HepG2 (cell line): ENCODE results near the gene ACTN1. TPM values are rescaled to one million over a fixed set of nuclear protein-coding genes. Genes with fewer than 3 reads are reported as not detected.

ENCODE experiments used
- ATAC-seq: fragments of 200-7000 bp; cut with Tn5 transposase; 3 replicates; pipeline ENCODE4 v1.9.1; 2020; ENCODE audit warnings: mild to moderate bottlenecking, moderate library complexity
- BruUV-seq: library from RNA; stranded (reverse); fragments of 400-500 nt; replicated peaks from 2 replicates; lab custom pipeline; 2021; lab: Mats Ljungman, UMichigan
- CTCF ChIA-PET: fragments of 300-600 bp; formaldehyde crosslinking; extraction: SDS; loops from one replicate; lab custom pipeline; 2021; ENCODE audit warnings: low total read pairs, inconsistent platforms, low intra/inter-chr PET ratio; lab: Yijun Ruan, JAX
- POLR2A ChIA-PET: fragments of 350-600 bp; sonication (Branson Sonifier 250); formaldehyde crosslinking; loops from one replicate; lab custom pipeline; 2020; ENCODE audit warnings: antibody characterized with exemption, inconsistent platforms; lab: Yijun Ruan, JAX
- DNase-seq: peaks from one replicate; pipeline ENCODE4 v3.0.0-alpha.2; 2015; ENCODE audit warnings: low spot score
- FAIRE-seq: peaks from 3 replicates; lab custom pipeline; 2011; peaks lifted over from hg19 to GRCh38; lab: Jason Lieb, UNC
- H2AFZ ChIP-seq: one replicate; pipeline ENCODE4 v1.6.1; 2011; ENCODE audit warnings: low read length, inconsistent platforms
- H3K27ac ChIP-seq: fragments of 300-600 bp; 3 replicates; pipeline ENCODE4 v1.8.0; 2011; ENCODE audit warnings: mixed run types, mild to moderate bottlenecking, mixed read lengths, low read length, inconsistent platforms; ENCODE audit not compliant: insufficient read depth; ENCODE audit errors: extremely low read length
- H3K27me3 ChIP-seq, 2 experiments: fragments of 200-600 bp in 1 of 2; 2 replicates in 1 of 2; 3 replicates in 1 of 2; pipeline versions ENCODE4 v1.6.0 to v1.8.0; 2011; ENCODE audit warnings: low read length in 2 of 2, mild to moderate bottlenecking in 2 of 2, moderate library complexity in 2 of 2, inconsistent platforms in 1 of 2; ENCODE audit not compliant: insufficient read depth in 2 of 2, control insufficient read depth in 1 of 2
- H3K36me3 ChIP-seq, 2 experiments: fragments of 200-600 bp in 1 of 2; replicated peaks in 1 of 2; 2 replicates in 1 of 2; 3 replicates in 1 of 2; pipeline versions ENCODE4 v1.5.1 to v1.8.0; 2011; ENCODE audit warnings: low read length in 2 of 2, inconsistent platforms in 1 of 2; ENCODE audit not compliant: insufficient read depth in 2 of 2, control insufficient read depth in 1 of 2
- H3K4me1 ChIP-seq: 2 replicates; pipeline ENCODE4 v1.5.1; 2012; ENCODE audit warnings: low read length, inconsistent platforms; ENCODE audit not compliant: insufficient read depth
- H3K4me2 ChIP-seq: 2 replicates; pipeline ENCODE4 v1.6.0; 2011; ENCODE audit warnings: low read depth, low read length, inconsistent platforms
- H3K4me3 ChIP-seq, 3 experiments: fragments of 200-600 bp in 1 of 3; sonication (generic), shearing (Covaris generic) in 1 of 3; replicated peaks in 1 of 3; 2 replicates each; pipeline ENCODE4 v1.5.1; 2011 to 2016; ENCODE audit warnings: low read length in 3 of 3, inconsistent platforms in 2 of 3, low read depth in 2 of 3, mild to moderate bottlenecking in 2 of 3, control low read depth in 1 of 3, mixed read lengths in 1 of 3; ENCODE audit not compliant: insufficient read depth in 1 of 3
- H3K79me2 ChIP-seq: one replicate; pipeline ENCODE4 v1.6.1; 2011; ENCODE audit warnings: low read length, inconsistent platforms; ENCODE audit not compliant: insufficient read depth
- H3K9ac ChIP-seq: 2 replicates; pipeline ENCODE4 v1.6.0; 2011; ENCODE audit warnings: mild to moderate bottlenecking, low read depth, low read length, inconsistent platforms; ENCODE audit not compliant: insufficient read depth
- H3K9me3 ChIP-seq: 2 replicates; pipeline ENCODE4 v1.5.1; 2012; ENCODE audit warnings: mild to moderate bottlenecking, low read length
- H4K20me1 ChIP-seq: 2 replicates; pipeline ENCODE4 v1.6.0; 2011; ENCODE audit warnings: inconsistent platforms, mild to moderate bottlenecking, low read length, moderate library complexity; ENCODE audit not compliant: insufficient read depth
- HNRNPL ChIP-seq: fragments of 200-400 bp; formaldehyde crosslinking; IDR thresholded peaks from 2 replicates; pipeline ENCODE4 v1.6.1; 2017; ENCODE audit warnings: mild to moderate bottlenecking, low read depth, low read length
- KDM5B ChIP-seq: sonication (generic); formaldehyde crosslinking; IDR thresholded peaks from 2 replicates; pipeline ENCODE4 v1.4.0; 2020; ENCODE audit warnings: missing genetic modification reagents, mild to moderate bottlenecking, borderline replicate concordance
- LRRFIP1 ChIP-seq: sonication (generic); formaldehyde crosslinking; conservative IDR thresholded peaks from 2 replicates; pipeline ENCODE4 v1.4.0; 2020; ENCODE audit warnings: missing genetic modification reagents
- MXI1 ChIP-seq: IDR thresholded peaks from 3 replicates; pipeline ENCODE4 v1.6.1; 2012; ENCODE audit warnings: low read depth, low read length, inconsistent platforms, borderline replicate concordance
- SP5 ChIP-seq: IDR thresholded peaks from 2 replicates; pipeline ENCODE4 v1.6.1; 2016; ENCODE audit warnings: low read depth, borderline replicate concordance
- ZNF646 ChIP-seq: sonication (generic); formaldehyde crosslinking; IDR thresholded peaks from 2 replicates; pipeline ENCODE4 v1.9.0; 2021; ENCODE audit warnings: mild to moderate bottlenecking, missing genetic modification reagents
- ZNF710 ChIP-seq: sonication (generic); formaldehyde crosslinking; IDR thresholded peaks from 2 replicates; pipeline ENCODE4 v1.5.0; 2020; ENCODE audit warnings: mild to moderate bottlenecking, missing genetic modification reagents, borderline replicate concordance
- ZSCAN31 ChIP-seq: sonication (generic); formaldehyde crosslinking; IDR thresholded peaks from 2 replicates; pipeline ENCODE4 v1.5.0; 2020; ENCODE audit warnings: low read depth, mild to moderate bottlenecking, missing genetic modification reagents
- ZSCAN5A ChIP-seq: sonication (generic); formaldehyde crosslinking; IDR thresholded peaks from 2 replicates; pipeline ENCODE4 v1.8.0; 2022; ENCODE audit warnings: mild to moderate bottlenecking, missing genetic modification reagents, borderline replicate concordance
- WGBS: methylation state at CpG from one replicate; pipeline ENCODE4 v1.1.6; 2017; ENCODE audit warnings: low lambda C conversion rate; 5-methylcytosine and 5-hydroxymethylcytosine counted together
- in situ Hi-C: cut with HindIII; loops from 2 replicates; pipeline ENCODE4 v1.10.0; 2017; ENCODE audit warnings: low pct_unique_long_range_greater_than_20kb; ENCODE audit not compliant: extremely low pct_ligation_motif_present
- intact Hi-C: fragments of 100-400 bp; cut with micrococcal nuclease; formaldehyde crosslinking; loops from one replicate; pipeline ENCODE4 v1.10.0; 2022; ENCODE audit not compliant: unreplicated experiment
- polyA plus RNA-seq, 8 experiments: library from polyadenylated mRNA; depleted of rRNA in 3 of 8; stranded (reverse) in 7 of 8; unstranded in 1 of 8; fragments of >200 nt; fragmentation: Illumina TruSeq in 4 of 8; extraction: Trizol in 4 of 8; gene quantifications; 2 replicates each; pipeline versions ENCODE4 v1.2.1 to v1.2.3, GENCODE V29; 2011 to 2016; ENCODE audit warnings: low read depth in 4 of 8, missing spikeins in 1 of 8, mixed read lengths in 1 of 8; ENCODE audit not compliant: insufficient read depth in 1 of 8
- total RNA-seq, 5 experiments: library from RNA; depleted of rRNA; stranded (reverse); fragments of >200 nt; fragmentation: Illumina TruSeq; extraction: Trizol; gene quantifications; 2 replicates each; pipeline ENCODE4 v1.2.3, GENCODE V29; 2016; ENCODE audit warnings: low read depth in 1 of 5

Gene ACTN1
- total and polyA plus RNA-seq, 2 of the 13 experiments (the other 11 are each of a cell fraction or from before 2014, with no cell fraction given): 58.6 to 162 TPM

GRCh38 chr14:69013943-69014782, 35.1 kb upstream of the ACTN1 start:
- Histone ChIP-seq H2AFZ (no peak overlapping the region), H3K27ac (no peak overlapping the region), H3K4me3 (peak overlapping the region in 1 of 3 experiments; percentile 40; a peak in 1 of 6 replicates), H3K9me3 (no peaks in the 10 kb centered on the region), H3K79me2 (no peaks in the 10 kb centered on the region), H4K20me1 (no peaks in the 10 kb centered on the region), H3K9ac (no peak overlapping the region), H3K4me1 (peaks cover 27% of the 10 kb centered on the region), H3K27me3 (no peaks in the 10 kb centered on the region), H3K36me3 (no peaks in the 10 kb centered on the region), H3K4me2 (peak overlapping the region; percentile 77)
- no TSS peak for BruUV-seq
- in situ Hi-C loops: no loop called here
- ATAC-seq: peak; percentile 99
- intact Hi-C loops: no loop called here
- peak; percentile 95 for FAIRE-seq
- 48% methylated on average over 9 of the region's 12 CpGs for WGBS
- POLR2A ChIA-PET: interaction anchor here (1.0 kb wide), 1 partner anchor 34 kb away, joined by 4 read pairs; no protein-coding TSS in a partner anchor
- CTCF ChIA-PET: no interaction called here
- peak; percentile 88 for DNase-seq
- peak; percentile 81 for TF ChIP-seq SP5 (CRISPR knock-in tag)
- TF ChIP-seq HNRNPL: peak; percentile 69; the same call in 1 of the 2 replicates
- TF ChIP-seq ZNF646 (CRISPR knock-in tag): 0 out of 2 replicates have a peak, but pooled peaks have one; percentile 18
- no peak for TF ChIP-seq ZSCAN31
- no peak for TF ChIP-seq ZSCAN5A (CRISPR knock-in tag)
- 0 out of 2 replicates have a peak, but pooled peaks have one; percentile 40 for TF ChIP-seq ZNF710
- no peak for TF ChIP-seq LRRFIP1 (CRISPR knock-in tag)
- TF ChIP-seq KDM5B (CRISPR knock-in tag): 0 out of 2 replicates have a peak, but pooled peaks have one; percentile 33
- TF ChIP-seq MXI1: peak; percentile 40; the same call in 1 of the 3 replicates
